HG03066 (cell line): ENCODE results near the gene TJP3.
A peak's percentile ranks its signal among the peaks of the same experiment; 100 is the strongest.

Experiments used
- ATAC-seq: cut with Tn5 transposase; IDR thresholded peaks from one replicate; pipeline ENCODE4 v1.9.1; 2021; ENCODE audit warnings: low read depth; ENCODE audit not compliant: unreplicated experiment

The TJP3 gene

GRCh38 chr19:3690551-3691371, 17.4 kb upstream of the TJP3 start:
- ATAC-seq = no peak

GRCh38 chr19:3691372-3691716, 16.8 kb upstream of the TJP3 start:
- no peak for ATAC-seq

- ATAC-seq = no peak
These were observed 16.5 kb upstream of the TJP3 start for GRCh38 chr19:3691726-3692125.

GRCh38 chr19:3692141-3693024, 15.8 kb upstream of the TJP3 start:
- no peak for ATAC-seq

GRCh38 chr19:3693025-3693925, 14.9 kb upstream of the TJP3 start:
- ATAC-seq = no peak

GRCh38 chr19:3694361-3695123, 13.6 kb upstream of the TJP3 start:
- no peak for ATAC-seq

GRCh38 chr19:3695124-3695733, 13.0 kb upstream of the TJP3 start:
- ATAC-seq = no peak

- no peak for ATAC-seq
These were observed 12.1 kb upstream of the TJP3 start for GRCh38 chr19:3695986-3696659.

- no peak for ATAC-seq
These were observed 11.6 kb upstream of the TJP3 start for GRCh38 chr19:3696660-3696995.

GRCh38 chr19:3697094-3697493, 11.1 kb upstream of the TJP3 start:
- no peak for ATAC-seq

- ATAC-seq = no peak
These were observed 10.4 kb upstream of the TJP3 start for GRCh38 chr19:3697671-3698385.

GRCh38 chr19:3698386-3698950, 9.7 kb upstream of the TJP3 start:
- no peak for ATAC-seq

- no peak for ATAC-seq
These were observed 9.0 kb upstream of the TJP3 start for GRCh38 chr19:3698974-3699740.

- peak; percentile 22 for ATAC-seq
These were observed 8.4 kb upstream of the TJP3 start for GRCh38 chr19:3699741-3700241.

GRCh38 chr19:3700242-3701032, 7.7 kb upstream of the TJP3 start, which contains the start of gene PIP5K1C:
Gene PIP5K1C, minus strand, starts transcription at chr19:3700468. Its CDS starts 78 bp downstream, at chr19:3700390.
- ATAC-seq = peak; percentile 66

GRCh38 chr19:3701200-3701599, 7.0 kb upstream of the TJP3 start:
- no peak for ATAC-seq

- no peak for ATAC-seq
These were observed 347 bp upstream of the TJP3 start for GRCh38 chr19:3707868-3708206.
